HG02981 (cell line): ENCODE data around the gene KRTAP10-8.
"Not testable (repeated sequence)": the region's sequence is repeated elsewhere in the genome, so short reads cannot be mapped to it uniquely, and the experiment has no call there.

Experiments used
- ATAC-seq: cut with Tn5 transposase; IDR thresholded peaks from one replicate; pipeline ENCODE4 v1.9.1; 2021; ENCODE audit warnings: mild to moderate bottlenecking, moderate library complexity; ENCODE audit not compliant: unreplicated experiment

Gene KRTAP10-8

GRCh38 chr21:44616591-44616926 lies 4.7 kb downstream of the KRTAP10-8 start:
- ATAC-seq = no peak

- no peak for ATAC-seq
These were observed 5.2 kb downstream of the KRTAP10-8 start for GRCh38 chr21:44617071-44617501.

GRCh38 chr21:44618504-44618903 lies 6.6 kb downstream of the KRTAP10-8 start:
- ATAC-seq = no peak

- ATAC-seq = no peak
These were observed 7.0 kb downstream of the KRTAP10-8 start for GRCh38 chr21:44618909-44619308.

- no peak for ATAC-seq
These were observed 8.0 kb downstream of the KRTAP10-8 start for GRCh38 chr21:44619886-44620285.

- ATAC-seq = no peak
These were observed 11.7 kb downstream of the KRTAP10-8 start for GRCh38 chr21:44623575-44623974.

GRCh38 chr21:44625756-44626155 lies 13.9 kb downstream of the KRTAP10-8 start:
- ATAC-seq = no peak

- no peak for ATAC-seq
These were observed 14.4 kb downstream of the KRTAP10-8 start for GRCh38 chr21:44626262-44626661.

GRCh38 chr21:44626673-44627143 lies 14.8 kb downstream of the KRTAP10-8 start, which contains the start of gene KRTAP10-9:
TSS of gene KRTAP10-9 (plus strand) at chr21:44627093. CDS start at chr21:44627172, 79 bp downstream.
- no peak for ATAC-seq

- not testable (repeated sequence) for ATAC-seq
These were observed 15.4 kb downstream of the KRTAP10-8 start for GRCh38 chr21:44627181-44627822.

- ATAC-seq = not testable (repeated sequence)
These were observed 16.0 kb downstream of the KRTAP10-8 start for GRCh38 chr21:44627831-44628233.

GRCh38 chr21:44628707-44629391 lies 17.0 kb downstream of the KRTAP10-8 start:
- no peak for ATAC-seq

GRCh38 chr21:44630440-44630839 lies 18.6 kb downstream of the KRTAP10-8 start:
- no peak for ATAC-seq

GRCh38 chr21:44632067-44632466 lies 20.2 kb downstream of the KRTAP10-8 start:
- ATAC-seq = no peak

- ATAC-seq = no peak
These were observed 24.5 kb downstream of the KRTAP10-8 start for GRCh38 chr21:44636209-44637017.

GRCh38 chr21:44637018-44637850 lies 25.4 kb downstream of the KRTAP10-8 start, which contains the start of gene KRTAP10-10:
TSS of gene KRTAP10-10 (plus strand) at chr21:44637356. CDS start at chr21:44637418, 62 bp downstream.
- ATAC-seq = no peak

GRCh38 chr21:44637851-44638348 lies 26.0 kb downstream of the KRTAP10-8 start:
- ATAC-seq = not testable (repeated sequence)

GRCh38 chr21:44638506-44639330 lies 26.8 kb downstream of the KRTAP10-8 start:
- not testable (repeated sequence) for ATAC-seq

GRCh38 chr21:44639331-44639655 lies 27.4 kb downstream of the KRTAP10-8 start:
- ATAC-seq = no peak

GRCh38 chr21:44640761-44641160 lies 28.9 kb downstream of the KRTAP10-8 start:
- ATAC-seq = no peak
